ENCODE measurements around the gene NDUFB7. TPM values are rescaled to one million over a fixed set of nuclear protein-coding genes. Genes with fewer than 3 reads are reported as not detected.

The NDUFB7 gene
- total RNA-seq, 1 experiment from 2014 or later: 254 TPM

GRCh38 chr19:14520543-14520942 is 51.3 kb downstream of the NDUFB7 start:
- H3K4me3 Mint-ChIP-seq: no peak overlapping the region
- peaks cover 25% of the 10 kb centered on the region for H3K4me1 Mint-ChIP-seq
- H3K27ac Mint-ChIP-seq: no peak overlapping the region
- peaks cover 13% of the 10 kb centered on the region for H3K36me3 Mint-ChIP-seq
- ChIA-PET CTCF (no interaction called here), POLR2A (no interaction called here)
- H3K9me3 Mint-ChIP-seq: no peaks in the 10 kb centered on the region
- H3K27me3 Mint-ChIP-seq (ENCODE audit: low read depth): no peaks in the 10 kb centered on the region
- ATAC-seq (no peak), DNase-seq (ENCODE audit: low spot score) (no peak)
- no peak for TF ChIP-seq NFYB (CRISPR knock-in tag; conservative IDR thresholded peaks at IDR 0.05; ENCODE audit: low read depth)
- TF ChIP-seq ZNF232 (CRISPR knock-in tag; IDR thresholded peaks at IDR 0.05): no peak
- TF ChIP-seq ATF1 (CRISPR knock-in tag; IDR thresholded peaks at IDR 0.05): no peak
- TF ChIP-seq ZNF121 (CRISPR knock-in tag; IDR thresholded peaks at IDR 0.05): 0 out of 2 replicates have a peak, but pooled peaks have one; percentile 26

- no peaks in the 10 kb centered on the region for H3K27me3 Mint-ChIP-seq (ENCODE audit: low read depth)
- TF ChIP-seq E2F5 (CRISPR knock-in tag; IDR thresholded peaks at IDR 0.05): no peak
- TF ChIP-seq CREM (CRISPR knock-in tag; IDR thresholded peaks at IDR 0.05): no peak
- no peak for TF ChIP-seq SOX15 (CRISPR knock-in tag; IDR thresholded peaks at IDR 0.05)
- TF ChIP-seq ATF3 (CRISPR knock-in tag; conservative IDR thresholded peaks at IDR 0.05): no peak
- TF ChIP-seq KAT7 (CRISPR knock-in tag; IDR thresholded peaks at IDR 0.05; ENCODE audit: borderline replicate concordance): no peak
- TF ChIP-seq GTF2I (CRISPR knock-in tag; conservative IDR thresholded peaks at IDR 0.05): no peak
- no peak for TF ChIP-seq JAZF1 (CRISPR knock-in tag; IDR thresholded peaks at IDR 0.05)
- TF ChIP-seq E2F4 (CRISPR knock-in tag; IDR thresholded peaks at IDR 0.05; ENCODE audit: borderline replicate concordance, low read depth): no peak
- no peak for TF ChIP-seq TP53 (CRISPR knock-in tag; IDR thresholded peaks at IDR 0.05)
- TF ChIP-seq HMGXB4 (CRISPR knock-in tag; IDR thresholded peaks at IDR 0.05): no peak
- TF ChIP-seq ZNF512 (CRISPR knock-in tag; IDR thresholded peaks at IDR 0.05; ENCODE audit: borderline replicate concordance): no peak
- TF ChIP-seq ATF6 (CRISPR knock-in tag; IDR thresholded peaks at IDR 0.05): no peak
- TF ChIP-seq NR3C1 (CRISPR knock-in tag; conservative IDR thresholded peaks at IDR 0.05; ENCODE audit: low read depth): no peak
- TF ChIP-seq FOXK1 (CRISPR knock-in tag; IDR thresholded peaks at IDR 0.05): no peak
- H3K4me1 Mint-ChIP-seq: peaks cover 27% of the 10 kb centered on the region
- H3K36me3 Mint-ChIP-seq: peaks cover 19% of the 10 kb centered on the region
- CTCF ChIA-PET: no interaction called here
- DNase-seq (ENCODE audit: low spot score): no peak
- ATAC-seq: no peak
- H3K4me3 Mint-ChIP-seq: peak overlapping the region; percentile 71
- POLR2A ChIA-PET: no interaction called here
- H3K9me3 Mint-ChIP-seq: no peaks in the 10 kb centered on the region
- H3K27ac Mint-ChIP-seq: peak overlapping the region; percentile 96
Observed at GRCh38 chr19:14519860-14520407, 51.9 kb downstream of the NDUFB7 start.

Measured in WTC11 (cell line).